HG03342 (cell line): ENCODE results near the gene DSCAML1.

Experiments
- ATAC-seq: cut with Tn5 transposase; IDR thresholded peaks from one replicate; pipeline ENCODE4 v1.9.1; 2021; ENCODE audit warnings: mild to moderate bottlenecking, moderate library complexity; ENCODE audit not compliant: unreplicated experiment

Gene DSCAML1

GRCh38 chr11:117620086-117620485 lies 176.9 kb downstream of the DSCAML1 start:
- ATAC-seq = no peak

GRCh38 chr11:117619661-117620060 lies 177.4 kb downstream of the DSCAML1 start:
- no peak for ATAC-seq

- no peak for ATAC-seq
Observed at GRCh38 chr11:117618982-117619355, 178.0 kb downstream of the DSCAML1 start.

GRCh38 chr11:117618302-117618981 lies 178.6 kb downstream of the DSCAML1 start:
- ATAC-seq = no peak

GRCh38 chr11:117616979-117617378 lies 180.0 kb downstream of the DSCAML1 start:
- ATAC-seq = no peak

GRCh38 chr11:117614728-117615127 lies 182.3 kb downstream of the DSCAML1 start:
- no peak for ATAC-seq

GRCh38 chr11:117613521-117613920 lies 183.5 kb downstream of the DSCAML1 start:
- no peak for ATAC-seq

- ATAC-seq = no peak
Observed at GRCh38 chr11:117612177-117612576, 184.8 kb downstream of the DSCAML1 start.

GRCh38 chr11:117610901-117611300 lies 186.1 kb downstream of the DSCAML1 start:
- ATAC-seq = no peak

- ATAC-seq = no peak
Observed at GRCh38 chr11:117610045-117610444, 187.0 kb downstream of the DSCAML1 start.

GRCh38 chr11:117607449-117607848 lies 189.6 kb downstream of the DSCAML1 start:
- ATAC-seq = no peak

- peak; percentile 57 for ATAC-seq
Observed at GRCh38 chr11:117606790-117607189, 190.2 kb downstream of the DSCAML1 start.

- ATAC-seq = no peak
Observed at GRCh38 chr11:117606211-117606610, 190.8 kb downstream of the DSCAML1 start.

GRCh38 chr11:117605331-117605730 lies 191.7 kb downstream of the DSCAML1 start:
- ATAC-seq = no peak

- ATAC-seq = no peak
Observed at GRCh38 chr11:117604336-117604995, 192.6 kb downstream of the DSCAML1 start.

GRCh38 chr11:117603932-117604331 lies 193.1 kb downstream of the DSCAML1 start:
- ATAC-seq = no peak

GRCh38 chr11:117601006-117601708 lies 195.9 kb downstream of the DSCAML1 start:
- no peak for ATAC-seq

GRCh38 chr11:117600234-117600783 lies 196.7 kb downstream of the DSCAML1 start:
- ATAC-seq = no peak

GRCh38 chr11:117597071-117597470 lies 199.9 kb downstream of the DSCAML1 start:
- no peak for ATAC-seq

GRCh38 chr11:117595440-117595839 lies 201.6 kb downstream of the DSCAML1 start:
- no peak for ATAC-seq

- no peak for ATAC-seq
Observed at GRCh38 chr11:117594721-117595120, 202.3 kb downstream of the DSCAML1 start.

GRCh38 chr11:117593065-117593464 lies 204.0 kb downstream of the DSCAML1 start:
- ATAC-seq = no peak
